HG03521 (cell line): ENCODE measurements around the gene CNIH3.

Source experiments
- ATAC-seq: cut with Tn5 transposase; IDR thresholded peaks from one replicate; pipeline ENCODE4 v1.9.1; 2021; ENCODE audit warnings: mild to moderate bottlenecking, moderate library complexity; ENCODE audit not compliant: unreplicated experiment

The CNIH3 gene

DNA sequence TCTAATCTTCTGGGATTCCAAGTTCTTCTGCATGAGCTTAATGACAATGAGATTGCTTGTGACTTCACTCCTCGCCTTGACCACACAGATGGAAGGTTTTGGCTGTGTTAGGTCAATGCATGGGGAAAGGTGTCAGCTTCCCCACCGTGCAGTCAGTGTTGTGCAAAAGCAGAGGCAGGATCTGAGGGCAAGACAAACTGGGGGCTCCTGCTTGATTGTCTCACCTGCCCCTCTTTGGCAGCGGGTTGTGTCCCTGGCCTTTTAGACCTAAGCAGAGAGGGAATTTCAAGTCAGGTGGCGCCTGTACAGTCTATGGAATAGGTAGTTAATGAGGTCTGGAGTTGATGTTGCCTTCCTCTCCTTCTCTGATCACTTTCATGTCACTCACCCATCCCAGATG lies 150.1 kb downstream of the CNIH3 start:
- no peak for ATAC-seq

DNA sequence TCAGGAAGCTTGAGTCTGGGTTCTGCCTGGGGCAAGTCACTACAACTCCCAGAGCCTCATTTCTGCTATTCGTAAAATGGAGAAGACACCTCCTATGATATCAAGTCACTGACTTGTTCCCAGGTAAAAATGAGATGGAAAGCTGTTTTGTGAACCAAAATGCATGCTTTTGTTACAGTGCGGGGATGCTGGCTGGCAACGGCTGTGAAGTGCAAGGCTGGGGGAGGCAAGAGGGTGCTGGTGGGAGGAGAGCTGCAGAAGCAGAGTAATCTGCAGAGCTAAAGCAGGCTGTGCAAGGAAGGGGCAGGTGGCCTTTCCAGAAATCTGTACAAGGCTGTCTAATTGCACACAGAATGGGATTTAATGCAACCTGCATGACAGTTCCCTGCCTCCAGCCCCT lies 150.9 kb downstream of the CNIH3 start:
- ATAC-seq: no peak

DNA sequence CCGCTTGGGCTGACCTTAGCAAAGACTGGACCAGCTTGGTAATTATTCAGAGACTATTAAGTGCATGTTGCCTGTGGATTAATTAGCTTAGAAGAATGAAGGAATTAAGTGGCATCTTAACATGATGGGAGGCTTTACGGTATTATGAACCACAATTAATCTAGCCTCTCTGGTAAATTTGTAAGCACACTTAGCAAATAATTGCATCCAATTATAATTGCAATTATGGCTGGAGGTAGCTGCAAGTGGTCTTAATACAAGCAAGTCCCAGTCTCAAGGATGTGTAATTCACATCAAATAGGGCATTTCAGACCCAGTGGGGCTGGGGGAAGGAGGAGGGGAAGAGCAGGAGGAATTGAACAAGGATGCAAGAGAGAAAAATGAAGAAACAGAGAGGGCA lies 151.6 kb downstream of the CNIH3 start:
- ATAC-seq: no peak

DNA sequence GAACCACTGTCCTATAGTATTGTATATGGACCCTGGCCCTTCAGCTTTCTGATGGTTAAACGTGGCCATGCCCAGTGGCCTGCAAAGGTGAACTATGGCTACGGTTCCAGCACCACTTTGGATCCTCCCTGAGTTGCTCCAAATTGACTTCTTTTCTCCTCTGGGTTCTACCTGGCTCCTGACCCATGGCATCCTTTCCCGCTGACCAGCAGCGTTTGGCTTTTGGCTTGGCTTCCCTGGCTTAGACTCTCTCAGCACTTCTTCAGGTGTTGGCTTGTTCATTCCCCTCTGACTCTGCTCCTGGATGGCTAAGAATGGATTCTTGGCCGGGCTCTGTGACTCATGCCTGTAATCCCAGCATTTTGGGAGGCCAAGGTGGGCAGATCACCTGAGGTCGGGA lies 152.9 kb downstream of the CNIH3 start:
- ATAC-seq: no peak

DNA sequence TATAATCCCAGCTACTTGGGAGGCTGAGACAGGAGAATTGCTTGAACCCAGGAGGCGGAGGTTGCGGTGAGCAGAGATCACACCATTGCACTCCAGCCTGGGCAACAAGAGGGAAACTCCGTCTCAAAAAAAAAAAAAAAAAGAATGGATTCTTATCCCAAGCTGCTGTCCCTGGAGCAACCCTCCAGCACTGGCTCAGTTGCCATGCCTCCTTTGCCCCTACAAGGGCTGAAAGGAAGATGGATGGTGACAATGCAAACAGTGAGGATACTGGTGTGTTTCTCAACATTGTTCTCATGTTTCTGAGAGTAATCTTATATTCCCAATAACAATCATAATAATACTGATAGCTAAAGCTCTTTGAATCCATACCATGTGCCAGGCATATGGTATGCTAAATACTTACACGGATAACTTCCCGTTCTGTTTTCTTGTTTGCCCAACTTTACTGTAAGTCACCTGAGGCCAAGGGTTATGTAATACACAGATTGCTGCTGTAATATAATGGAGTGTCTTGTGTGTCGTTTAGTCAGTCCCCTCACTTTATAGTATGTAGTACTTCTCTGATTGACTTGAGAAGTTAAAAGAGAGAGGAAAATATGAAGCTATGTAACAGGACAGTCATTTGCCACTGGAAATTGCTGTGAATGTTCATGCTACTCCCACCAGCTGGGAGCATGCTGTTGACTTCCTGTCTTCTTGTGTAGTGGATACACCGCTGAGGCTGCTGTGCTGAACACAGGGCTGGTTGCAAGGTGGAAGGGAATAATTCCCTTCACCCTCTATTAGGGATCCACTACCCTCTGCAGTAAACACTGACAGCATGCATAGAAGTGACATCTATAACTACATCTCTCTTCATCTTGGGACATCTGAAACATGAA lies 153.6 kb downstream of the CNIH3 start:
- ATAC-seq: no peak

DNA sequence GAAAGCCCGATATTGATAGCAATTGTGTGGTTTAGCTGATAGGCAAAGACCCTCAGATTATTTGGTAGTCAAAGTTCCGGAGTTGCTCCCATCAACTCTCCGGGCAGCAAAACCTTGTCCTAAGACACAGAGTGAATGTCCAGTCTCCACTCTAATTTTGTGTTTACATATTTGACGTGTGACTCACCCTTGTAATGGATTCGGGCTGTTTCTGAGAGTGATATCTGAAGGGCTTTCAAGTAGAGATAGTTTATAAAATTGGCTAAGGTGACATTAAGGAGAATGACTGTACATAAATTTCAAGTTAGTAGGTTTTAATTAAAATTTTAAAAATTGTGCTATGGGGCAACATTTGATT lies 154.2 kb downstream of the CNIH3 start:
- ATAC-seq: no peak

DNA sequence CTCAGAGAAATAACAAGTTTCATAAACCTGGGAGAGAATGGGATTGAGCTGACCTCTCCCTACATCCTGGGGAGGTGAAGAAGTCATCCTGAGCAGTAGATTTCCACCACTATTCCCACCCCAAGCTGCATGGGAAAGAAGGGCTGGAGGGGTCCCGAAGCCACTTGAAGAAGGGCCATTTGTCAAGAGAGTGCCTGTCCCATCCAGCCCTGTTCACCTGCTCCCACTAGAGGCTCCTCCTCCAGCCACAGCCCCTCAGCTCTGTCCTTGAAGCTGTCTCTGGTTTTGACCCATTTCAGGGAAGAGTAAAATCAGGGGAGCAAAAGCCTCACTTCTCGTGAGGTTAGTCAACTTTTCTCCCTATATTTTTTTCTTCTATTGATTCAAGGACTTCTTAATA lies 157.5 kb downstream of the CNIH3 start:
- ATAC-seq: no peak

DNA sequence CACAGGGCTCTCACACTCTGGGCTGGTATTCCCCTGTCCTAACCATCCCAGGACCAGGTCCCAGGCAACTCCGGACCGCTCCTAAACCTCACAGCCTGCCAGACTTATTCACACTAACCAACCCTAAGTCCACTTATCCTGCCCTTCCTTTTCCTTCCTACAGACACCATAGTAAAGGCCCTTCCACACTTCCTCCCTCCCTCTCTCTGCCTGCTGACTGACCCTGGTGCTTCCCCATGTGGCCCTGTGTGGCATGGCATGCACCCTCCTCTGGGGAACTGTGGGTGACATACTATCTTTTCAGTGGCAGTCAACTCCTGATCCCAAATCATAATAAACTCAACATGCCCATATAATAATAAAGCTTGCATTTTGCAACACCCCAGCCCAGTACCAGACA lies 158.3 kb downstream of the CNIH3 start:
- ATAC-seq: no peak

DNA sequence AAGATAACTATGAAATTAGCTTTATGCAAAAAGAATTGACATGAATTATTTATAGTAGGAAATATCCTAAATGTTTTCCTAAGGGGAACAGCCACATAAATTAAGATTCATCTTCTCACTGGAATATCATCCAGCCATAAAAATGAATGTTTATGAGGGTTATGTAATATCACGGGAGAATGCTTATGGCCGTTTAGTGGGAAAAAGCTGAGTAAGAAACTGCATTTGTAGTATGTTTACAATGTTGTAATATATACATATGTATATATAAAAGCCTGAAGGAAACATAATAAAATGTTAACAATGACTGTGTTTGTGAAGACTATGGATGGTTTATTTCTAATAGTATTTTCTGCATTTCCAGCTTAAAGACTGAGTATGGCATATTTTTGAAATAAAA lies 161.1 kb downstream of the CNIH3 start:
- ATAC-seq: no peak

DNA sequence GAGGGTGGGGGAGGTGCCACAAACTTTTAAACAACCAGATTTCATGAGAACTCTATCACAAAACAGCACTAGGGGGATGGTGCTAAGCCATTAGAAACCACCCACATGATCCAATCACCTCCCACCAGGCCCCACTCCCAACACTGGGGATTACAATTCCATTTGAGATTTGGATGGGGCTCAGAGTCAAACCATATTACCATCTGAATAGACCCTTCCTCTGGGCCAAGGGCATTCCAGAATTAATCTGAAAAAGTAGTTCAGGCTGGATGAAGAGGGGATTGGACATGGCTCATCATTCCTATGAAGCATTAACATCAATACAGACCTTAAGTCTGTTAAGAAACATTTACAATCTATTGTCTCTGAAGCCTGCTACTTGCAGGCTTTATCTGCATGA lies 163.4 kb downstream of the CNIH3 start:
- ATAC-seq: no peak

DNA sequence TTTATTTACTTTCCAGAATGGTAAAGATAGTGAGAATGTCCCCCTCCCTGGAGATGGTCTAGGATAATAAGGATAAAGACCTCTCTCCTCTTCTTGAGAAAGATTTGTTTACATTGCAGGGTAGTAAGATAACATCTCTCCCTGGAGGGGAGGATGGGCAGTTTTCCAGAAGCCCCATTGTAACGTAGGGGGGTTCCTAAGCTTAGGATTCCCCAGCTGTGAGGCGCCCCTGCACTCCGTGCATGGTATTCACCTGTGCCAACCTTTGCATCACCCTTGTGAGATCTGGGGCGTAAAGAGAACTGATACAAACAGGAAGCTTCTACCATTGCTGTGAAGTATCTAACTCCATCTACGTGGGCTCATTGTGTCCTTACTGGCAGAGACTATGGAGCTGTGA lies 164.6 kb downstream of the CNIH3 start:
- ATAC-seq: no peak

DNA sequence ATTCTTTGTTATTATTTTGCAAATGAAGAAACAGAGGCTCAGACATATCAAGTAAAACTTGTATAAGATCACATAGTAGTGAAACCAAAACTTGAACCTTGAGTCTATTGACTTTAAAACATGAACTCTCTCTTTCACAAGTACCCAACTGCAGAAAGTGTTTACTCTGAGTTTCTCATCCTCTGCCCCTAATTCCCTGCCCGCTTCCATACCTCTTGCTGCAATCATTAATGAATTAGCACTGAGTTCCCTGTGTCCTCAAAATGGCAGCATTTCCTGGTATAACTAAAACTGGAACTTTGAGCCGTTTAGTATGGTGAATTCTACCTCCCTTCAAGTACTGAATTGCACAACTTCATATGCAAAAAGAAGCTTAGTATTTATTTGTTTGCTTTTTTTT lies 165.7 kb downstream of the CNIH3 start:
- peak; percentile 43 for ATAC-seq

DNA sequence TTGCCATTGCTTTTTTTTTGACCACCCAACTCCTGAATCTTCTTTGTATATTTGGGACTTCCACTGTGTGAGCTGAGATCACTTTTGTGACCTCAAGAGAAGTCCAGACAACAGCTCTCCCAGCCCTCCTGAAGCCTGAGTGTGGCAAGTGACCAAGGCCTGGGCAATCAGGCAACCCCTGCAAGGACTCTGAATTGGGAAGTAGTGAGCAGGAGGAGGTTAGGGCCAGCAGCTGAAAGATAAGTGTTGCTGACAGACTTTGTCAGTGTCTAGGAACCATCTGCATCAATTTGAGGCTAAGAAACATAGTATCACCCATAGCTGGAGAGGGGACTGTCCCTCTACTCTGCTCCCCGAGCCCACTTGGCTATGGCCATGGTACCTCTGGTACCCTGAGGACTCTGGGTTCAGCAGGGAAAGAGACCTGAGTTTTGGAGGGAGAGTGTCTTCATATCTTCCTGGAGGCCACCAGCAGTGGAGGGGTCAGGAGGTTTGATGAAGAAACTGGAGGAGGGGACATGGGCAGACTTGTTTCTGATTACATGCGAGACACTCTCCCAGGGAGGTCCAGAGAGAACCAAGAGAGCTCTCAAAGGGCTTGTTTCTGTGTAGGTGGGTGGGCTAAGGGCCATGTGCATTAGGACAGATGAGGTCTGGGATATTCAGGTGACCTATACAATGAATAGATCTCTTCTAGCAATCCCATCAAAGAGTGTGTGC lies 166.3 kb downstream of the CNIH3 start:
- no peak for ATAC-seq

DNA sequence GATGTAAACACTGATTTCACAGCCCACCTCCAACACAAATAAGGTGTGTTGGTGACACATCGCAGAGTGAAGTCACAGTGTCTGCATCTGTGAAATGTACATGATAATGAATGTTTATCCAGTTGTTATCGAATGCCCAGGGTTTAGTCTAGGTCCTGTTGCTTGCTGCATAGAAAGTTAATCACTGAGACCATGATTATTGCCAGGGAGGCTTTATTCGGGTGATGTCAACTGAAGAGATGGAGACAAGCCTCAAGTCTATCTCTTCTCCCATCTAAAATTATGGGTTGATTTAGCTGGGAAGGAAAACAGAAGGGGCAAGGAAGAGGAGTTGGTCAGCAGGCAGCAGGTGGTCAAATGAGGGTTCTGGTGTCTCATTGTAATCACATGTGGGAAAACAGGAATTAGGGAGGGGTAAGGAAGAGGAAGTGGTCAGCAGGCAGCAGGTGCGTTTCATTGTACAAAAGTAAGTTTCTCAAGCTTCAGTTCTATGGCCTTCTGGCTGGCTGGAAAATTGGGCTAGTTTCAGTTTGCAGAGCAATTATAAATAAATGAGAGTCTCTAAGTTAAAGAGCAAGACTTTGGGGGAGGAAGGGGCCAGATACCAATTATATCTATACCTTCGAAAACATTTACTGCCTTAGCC lies 167.0 kb downstream of the CNIH3 start:
- ATAC-seq: peak; percentile 47

DNA sequence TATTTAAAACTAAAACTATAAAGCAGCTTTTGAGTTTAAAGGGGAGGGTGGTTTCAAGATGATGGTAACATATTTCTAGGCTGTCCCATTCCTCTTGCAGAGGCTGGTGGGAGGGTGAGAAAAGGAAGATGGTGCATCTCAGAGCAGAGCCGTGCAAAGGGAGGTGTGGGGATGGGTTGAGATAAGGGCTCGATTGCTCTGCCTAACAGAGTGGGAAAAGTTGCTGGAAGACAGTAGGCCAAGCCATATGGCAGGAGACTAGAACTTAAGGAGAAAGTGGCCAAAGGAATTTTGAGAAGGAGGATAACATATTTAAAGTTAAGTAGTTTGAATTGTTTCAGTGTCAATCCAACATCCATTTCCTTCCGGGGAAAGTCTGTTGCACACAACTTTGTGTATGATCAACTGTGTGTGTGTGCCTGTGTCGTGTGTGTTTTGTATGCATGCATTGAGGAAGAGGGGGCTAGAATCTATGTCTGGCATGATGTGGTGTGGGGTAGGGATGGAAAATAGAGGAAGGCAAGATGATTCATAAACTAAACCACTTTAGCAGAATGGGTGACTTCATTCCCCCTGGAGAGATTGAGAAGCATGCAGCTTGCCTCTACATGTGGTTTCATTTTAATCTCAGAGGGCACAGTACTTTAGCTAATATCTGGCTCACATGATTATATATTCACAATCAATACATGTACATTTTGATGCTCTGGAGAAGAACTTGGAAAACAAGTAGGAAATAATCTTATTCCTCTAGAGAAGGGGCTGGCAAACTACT lies 168.3 kb downstream of the CNIH3 start:
- no peak for ATAC-seq

DNA sequence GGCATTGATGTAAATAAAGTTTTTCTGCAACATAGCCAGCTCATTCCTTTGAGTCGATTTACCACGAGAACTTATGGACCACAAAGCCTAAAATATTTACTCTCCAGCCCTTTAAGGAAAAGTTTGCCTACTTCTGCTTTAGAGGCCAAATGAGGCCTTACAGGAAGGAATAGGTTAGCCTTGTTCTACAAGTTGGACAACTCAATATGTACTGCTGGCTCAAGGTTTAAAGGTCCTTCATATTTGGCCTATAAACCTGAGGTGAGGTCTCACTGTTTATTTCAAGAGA lies 168.9 kb downstream of the CNIH3 start:
- ATAC-seq: no peak

DNA sequence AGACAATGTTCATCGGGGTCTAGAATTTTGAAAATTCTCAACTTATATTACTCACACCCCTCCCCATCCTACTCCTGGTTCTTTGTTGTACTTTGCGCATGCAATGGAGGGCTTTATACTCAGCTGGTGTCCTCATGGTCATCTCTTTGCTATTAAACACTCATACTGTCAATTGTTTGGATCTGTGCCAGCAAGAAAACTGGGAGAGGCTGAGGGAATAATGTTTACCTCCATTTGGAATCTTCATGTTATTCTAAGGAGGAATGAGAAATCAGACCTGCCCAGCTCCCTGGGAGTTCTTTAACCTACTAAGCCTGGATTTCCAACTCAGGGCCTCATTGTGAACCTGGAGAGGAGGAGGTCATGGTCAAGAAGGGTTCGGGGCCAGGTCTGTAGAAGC lies 169.5 kb downstream of the CNIH3 start:
- no peak for ATAC-seq

DNA sequence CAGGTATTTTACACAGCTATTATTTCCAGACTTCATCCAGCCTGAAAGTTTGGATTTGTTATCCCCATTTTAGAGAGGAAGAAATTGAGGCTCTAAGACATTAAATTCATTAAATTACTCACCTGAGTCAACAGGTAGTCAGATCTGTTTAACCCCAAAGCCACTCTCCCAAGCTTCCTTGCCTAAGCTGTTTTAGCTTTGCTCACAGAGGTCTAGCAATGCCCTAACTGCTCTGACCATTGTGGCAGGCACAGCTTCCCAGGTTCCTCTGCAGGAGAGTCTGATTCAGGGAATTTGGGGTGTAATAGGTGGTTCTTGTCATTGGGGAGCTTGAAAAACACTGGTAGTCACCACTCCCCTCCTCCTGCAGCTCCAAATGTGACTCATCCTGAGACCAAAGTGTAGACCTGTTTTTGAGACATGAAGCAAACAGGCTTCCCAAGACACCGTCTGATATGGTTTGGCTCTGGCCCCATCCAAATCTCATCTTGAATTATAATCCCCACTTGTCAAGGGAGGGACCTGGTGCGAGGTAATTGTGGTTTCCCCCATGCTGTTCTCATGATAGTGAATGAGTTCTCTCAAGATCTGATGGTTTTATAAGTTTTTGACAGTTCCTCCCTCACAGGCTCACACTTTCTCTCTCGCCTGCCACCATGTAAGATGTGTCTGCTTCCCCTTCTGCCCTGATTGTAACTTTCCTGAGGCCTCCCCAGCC lies 170.6 kb downstream of the CNIH3 start:
- no peak for ATAC-seq

DNA sequence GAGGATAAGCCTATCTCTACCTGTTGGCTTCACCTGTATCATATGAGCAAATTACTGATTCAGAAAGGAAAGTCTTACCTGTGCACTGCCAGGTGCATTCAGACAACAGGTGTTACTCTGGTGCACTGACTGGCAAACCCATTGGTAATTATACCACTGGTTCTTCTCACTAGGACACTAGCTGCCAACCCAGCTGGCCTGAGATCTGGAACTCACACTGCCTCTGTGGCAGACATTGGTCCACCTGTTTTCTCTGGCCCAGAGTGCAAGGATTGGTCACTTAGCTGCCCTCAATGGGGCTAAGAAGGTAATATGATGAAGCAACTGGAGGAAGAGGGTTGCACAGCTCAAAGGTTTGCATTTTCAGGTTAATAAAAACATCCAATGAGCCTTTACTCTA lies 173.2 kb downstream of the CNIH3 start:
- no peak for ATAC-seq
